Measurements from ENCODE around the gene VPS35L. TPM values are rescaled to one million over a fixed set of nuclear protein-coding genes. Genes with fewer than 3 reads are reported as not detected.
A peak's percentile ranks its signal among the peaks of the same experiment; 100 is the strongest.

VPS35L gene
- total RNA-seq, 1 experiment from 2014 or later: 51.1 TPM

DNA sequence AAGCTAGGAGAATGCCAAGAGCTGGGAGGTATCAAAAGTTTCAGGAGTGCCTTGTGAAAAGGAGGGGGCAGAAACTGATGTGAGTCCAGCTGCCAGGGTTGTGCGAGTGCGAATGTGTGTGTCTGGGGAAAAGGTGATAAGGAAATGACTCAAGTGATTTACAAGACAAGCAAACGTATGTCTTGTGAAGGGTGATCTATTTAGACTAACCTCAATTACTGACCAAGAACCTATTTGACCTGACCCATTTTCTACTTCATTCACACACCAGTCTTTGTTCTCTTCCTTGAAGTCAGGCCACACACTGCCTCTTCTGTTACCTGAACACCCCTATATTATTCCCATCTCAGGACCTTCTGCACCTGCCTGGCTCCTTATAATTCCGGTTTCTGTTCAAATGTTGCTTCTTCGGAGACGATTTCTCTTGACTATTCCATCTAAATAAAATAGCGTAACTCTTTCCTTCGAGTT is 34.6 kb upstream of the VPS35L start:
- Histone ChIP-seq H3K27ac (ENCODE audit: low read depth, low read length, poor library complexity, severe bottlenecking) (peak overlapping the region; percentile 76), H3K9me3 (ENCODE audit: low read depth, low read length, poor library complexity, severe bottlenecking) (no peaks in the 10 kb centered on the region), H3K4me1 (ENCODE audit: insufficient read depth, low read length, poor library complexity, severe bottlenecking) (peaks cover 26% of the 10 kb centered on the region), H3K4me3 (ENCODE audit: low read depth, low read length, poor library complexity, severe bottlenecking) (peak overlapping the region; percentile 75), H3K27me3 (replicated peaks; ENCODE audit: insufficient read depth, low read depth, low read length, poor library complexity) (no peaks in the 10 kb centered on the region), H3K36me3 (ENCODE audit: insufficient read depth, low read length, poor library complexity, severe bottlenecking) (peaks cover 11% of the 10 kb centered on the region)
- no peak for DNase-seq (ENCODE audit: low spot score)
- intact Hi-C loops (cut with micrococcal nuclease; ENCODE audit: unreplicated experiment): loop anchor here (10.0 kb wide), 1 partner anchor 726 kb away; the partner anchor contains the start of gene RPS15A
- TF ChIP-seq EZH2 (IDR thresholded peaks at IDR 0.05; ENCODE audit: borderline replicate concordance, low read depth, low read length, poor library complexity, severe bottlenecking): no peak
- TF ChIP-seq, protein P1, sequence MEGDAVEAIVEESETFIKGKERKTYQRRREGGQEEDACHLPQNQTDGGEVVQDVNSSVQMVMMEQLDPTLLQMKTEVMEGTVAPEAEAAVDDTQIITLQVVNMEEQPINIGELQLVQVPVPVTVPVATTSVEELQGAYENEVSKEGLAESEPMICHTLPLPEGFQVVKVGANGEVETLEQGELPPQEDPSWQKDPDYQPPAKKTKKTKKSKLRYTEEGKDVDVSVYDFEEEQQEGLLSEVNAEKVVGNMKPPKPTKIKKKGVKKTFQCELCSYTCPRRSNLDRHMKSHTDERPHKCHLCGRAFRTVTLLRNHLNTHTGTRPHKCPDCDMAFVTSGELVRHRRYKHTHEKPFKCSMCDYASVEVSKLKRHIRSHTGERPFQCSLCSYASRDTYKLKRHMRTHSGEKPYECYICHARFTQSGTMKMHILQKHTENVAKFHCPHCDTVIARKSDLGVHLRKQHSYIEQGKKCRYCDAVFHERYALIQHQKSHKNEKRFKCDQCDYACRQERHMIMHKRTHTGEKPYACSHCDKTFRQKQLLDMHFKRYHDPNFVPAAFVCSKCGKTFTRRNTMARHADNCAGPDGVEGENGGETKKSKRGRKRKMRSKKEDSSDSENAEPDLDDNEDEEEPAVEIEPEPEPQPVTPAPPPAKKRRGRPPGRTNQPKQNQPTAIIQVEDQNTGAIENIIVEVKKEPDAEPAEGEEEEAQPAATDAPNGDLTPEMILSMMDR (conservative IDR thresholded peaks at IDR 0.05; ENCODE audit: low read depth, low read length): no peak
- ChIA-PET POLR2A (ENCODE audit: low non-redundant PET) (no interaction called here), CTCF (no interaction called here)
- TSS peak; percentile 57 for BruUV-seq (replicated peaks)

DNA sequence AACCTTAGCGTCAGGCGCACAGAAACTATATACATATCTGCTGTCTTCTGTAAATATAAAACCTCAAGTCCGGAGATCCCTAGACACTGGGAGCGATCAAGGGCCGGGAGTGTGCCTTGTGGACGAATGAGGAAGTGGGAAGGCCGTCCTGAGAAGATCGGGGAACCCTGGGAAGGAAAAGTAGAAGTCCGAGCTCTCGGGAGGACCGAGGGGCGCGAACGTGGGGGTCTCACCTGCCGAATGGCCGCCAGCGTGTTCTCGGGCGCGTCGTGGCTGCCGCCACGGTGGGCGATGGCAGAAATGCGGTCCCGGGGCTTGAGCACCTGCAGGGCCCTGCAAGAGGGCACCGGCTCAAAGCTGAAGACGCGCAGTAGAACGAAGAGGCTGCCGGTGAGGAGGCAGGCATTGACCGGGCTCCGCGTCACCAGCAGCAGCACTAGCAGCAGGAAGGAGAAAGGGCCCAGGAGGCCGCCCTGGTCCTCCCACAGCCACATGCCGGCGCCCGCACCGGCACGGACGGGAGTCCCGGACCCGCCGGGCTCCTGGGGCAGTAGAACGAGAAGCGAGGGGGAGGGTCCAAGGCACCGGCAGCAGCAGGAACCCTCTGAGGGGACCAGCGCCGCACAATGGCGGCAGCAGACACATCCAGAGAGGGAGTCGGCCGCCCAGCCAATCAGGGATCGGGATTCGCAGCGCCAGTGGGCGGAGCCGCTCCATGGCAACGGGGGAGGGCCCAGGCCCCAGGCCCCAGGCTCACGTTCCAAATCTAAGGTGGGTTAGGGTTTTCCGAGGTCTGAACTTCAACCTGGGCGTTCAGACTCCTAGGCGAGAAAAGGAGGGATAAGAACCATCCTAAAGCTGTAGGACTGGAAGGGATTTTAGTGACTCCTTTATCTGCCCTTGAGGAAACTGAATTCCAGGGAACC is 33.8 kb upstream of the VPS35L start, which contains the start of gene GDE1:
Gene GDE1, minus strand, starts transcription at position 628 of the 926 bp plus-strand sequence. Its CDS starts 134 bp downstream, at position 494.
- Histone ChIP-seq H3K4me1 (ENCODE audit: insufficient read depth, low read length, poor library complexity, severe bottlenecking) (peaks cover 35% of the 10 kb centered on the region), H3K27ac (ENCODE audit: low read depth, low read length, poor library complexity, severe bottlenecking) (peak within 1 kb of the TSS; percentile 76), H3K9me3 (ENCODE audit: low read depth, low read length, poor library complexity, severe bottlenecking) (no peaks in the 10 kb centered on the region), H3K27me3 (replicated peaks; ENCODE audit: insufficient read depth, low read depth, low read length, poor library complexity) (no peaks in the 10 kb centered on the region), H3K4me3 (ENCODE audit: low read depth, low read length, poor library complexity, severe bottlenecking) (peak within 1 kb of the TSS; percentile 75), H3K36me3 (ENCODE audit: insufficient read depth, low read length, poor library complexity, severe bottlenecking) (peaks cover 6% of the 10 kb centered on the region)
- CTCF ChIA-PET: no interaction called here
- TF ChIP-seq, protein P1 (conservative IDR thresholded peaks at IDR 0.05; ENCODE audit: low read depth, low read length): peak; percentile 55; the same call in 1 of the 2 replicates
- TF ChIP-seq EZH2 (IDR thresholded peaks at IDR 0.05; ENCODE audit: borderline replicate concordance, low read depth, low read length, poor library complexity, severe bottlenecking): no peak
- peak; percentile 95 for DNase-seq (ENCODE audit: low spot score)
- no TSS peak for BruUV-seq (replicated peaks)
- POLR2A ChIA-PET (ENCODE audit: low non-redundant PET): no interaction called here
- intact Hi-C loops (cut with micrococcal nuclease; ENCODE audit: unreplicated experiment): loop anchor here (10.0 kb wide), 1 partner anchor 727 kb away; the partner anchor contains the start of gene RPS15A

DNA sequence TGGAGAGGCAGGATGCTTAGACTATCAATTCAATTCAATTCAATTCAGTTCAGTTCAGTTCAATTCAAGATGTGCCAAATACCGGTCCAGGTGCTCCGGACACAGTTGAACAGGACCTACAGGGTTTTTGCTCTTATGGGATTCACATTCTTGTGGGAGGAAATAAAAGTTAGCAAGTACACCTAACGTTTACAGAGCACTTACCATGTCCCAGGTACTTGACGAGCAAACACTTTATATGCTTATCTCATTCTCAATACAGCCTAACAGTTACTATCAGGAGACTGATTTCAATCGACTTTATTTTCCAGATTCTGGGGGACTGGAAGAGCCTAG is 33.1 kb upstream of the VPS35L start:
- H3K36me3 ChIP-seq (ENCODE audit: insufficient read depth, low read length, poor library complexity, severe bottlenecking): peaks cover 6% of the 10 kb centered on the region
- no peak for DNase-seq (ENCODE audit: low spot score)
- ChIA-PET POLR2A (ENCODE audit: low non-redundant PET) (no interaction called here), CTCF (no interaction called here)
- peak overlapping the region; percentile 75 for H3K4me3 ChIP-seq (ENCODE audit: low read depth, low read length, poor library complexity, severe bottlenecking)
- H3K27ac ChIP-seq (ENCODE audit: low read depth, low read length, poor library complexity, severe bottlenecking): no peak overlapping the region
- intact Hi-C loops (cut with micrococcal nuclease; ENCODE audit: unreplicated experiment): loop anchor here (10.0 kb wide), 1 partner anchor 728 kb away; the partner anchor contains the start of gene RPS15A
- H3K9me3 ChIP-seq (ENCODE audit: low read depth, low read length, poor library complexity, severe bottlenecking): no peaks in the 10 kb centered on the region
- H3K4me1 ChIP-seq (ENCODE audit: insufficient read depth, low read length, poor library complexity, severe bottlenecking): peaks cover 35% of the 10 kb centered on the region
- no peaks in the 10 kb centered on the region for H3K27me3 ChIP-seq (replicated peaks; ENCODE audit: insufficient read depth, low read depth, low read length, poor library complexity)
- BruUV-seq (replicated peaks): no TSS peak
- TF ChIP-seq, protein P1 (conservative IDR thresholded peaks at IDR 0.05; ENCODE audit: low read depth, low read length): no peak

Data from A673 (cell line).